Kidney capillary endothelial cell (primary cell): ENCODE data around the gene CENPM.
A peak's percentile ranks its signal among the peaks of the same experiment; 100 is the strongest.

Source experiments
- DNase-seq: peaks from one replicate; pipeline ENCODE4 v3.0.0-alpha.2; 2018; ENCODE audit warnings: low spot score

Gene CENPM

DNA sequence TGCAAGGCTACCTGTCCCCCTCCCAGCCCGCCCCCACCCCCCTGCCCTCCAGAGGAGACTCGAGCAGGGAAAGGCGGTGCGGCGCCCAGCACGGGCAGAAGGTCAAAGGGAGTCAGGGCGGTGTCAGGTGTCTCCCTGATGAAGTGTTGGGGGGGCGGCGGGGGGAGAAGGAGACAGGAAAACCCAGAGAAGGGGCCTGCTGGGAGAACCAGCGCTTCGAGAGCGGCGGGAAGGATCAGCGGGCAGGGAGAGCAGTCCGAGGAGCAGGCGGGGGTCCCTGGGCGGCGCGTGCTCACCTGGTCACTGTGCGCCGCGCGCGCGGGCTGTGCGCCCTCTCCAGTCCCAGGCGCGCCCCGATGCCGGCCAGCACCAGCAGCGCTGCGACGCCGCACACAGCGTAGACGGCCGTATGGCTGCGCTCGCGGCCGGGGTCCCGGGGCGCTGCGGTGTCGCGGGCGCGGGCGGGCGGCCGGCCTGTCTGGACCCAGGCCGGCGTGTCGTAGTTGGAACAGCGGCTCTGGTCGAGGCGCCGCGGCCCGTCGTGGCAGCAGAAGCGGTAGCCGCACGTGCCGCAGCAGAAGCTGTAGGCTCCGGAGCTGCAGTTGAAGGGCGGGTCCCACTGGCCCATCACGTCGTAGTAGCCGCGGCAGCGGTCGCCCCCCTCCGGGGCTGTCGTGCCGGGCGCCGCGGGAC, 33.0 kb downstream of the CENPM start:
- DNase-seq = no peak

DNA sequence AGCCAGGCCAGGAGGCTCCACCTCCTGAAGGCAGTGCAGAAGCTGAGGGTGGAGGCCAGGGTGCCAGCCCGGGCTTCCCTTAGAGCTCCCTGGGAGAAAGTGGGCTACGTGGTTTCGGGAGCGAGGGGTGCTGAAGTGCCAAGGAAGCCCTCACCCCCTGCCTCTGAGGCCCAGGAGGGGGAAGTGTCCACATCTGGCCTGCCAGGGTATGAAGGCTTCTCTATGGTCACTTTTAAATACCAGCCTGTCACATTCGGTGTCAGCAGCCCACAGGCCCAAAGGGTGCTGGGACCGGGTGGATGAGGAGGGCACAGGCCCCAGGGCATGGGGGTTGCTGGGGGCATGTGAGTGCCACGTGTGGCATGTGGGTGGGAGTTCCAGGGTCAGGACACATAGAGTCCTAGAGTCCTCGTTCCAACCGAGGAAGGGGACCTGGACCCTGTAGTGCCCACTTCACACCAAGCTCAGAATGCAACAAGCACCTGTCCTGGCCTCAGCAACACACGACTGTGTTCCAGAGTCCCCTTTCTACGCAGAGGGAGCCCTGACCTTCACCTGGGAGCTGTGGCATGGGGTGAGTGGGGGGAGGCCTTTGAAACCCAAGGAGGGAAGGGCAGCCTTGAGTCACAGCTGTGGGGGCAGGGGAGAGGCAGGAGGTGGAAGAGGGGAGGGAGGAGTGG, 33.8 kb downstream of the CENPM start:
- no peak for DNase-seq

DNA sequence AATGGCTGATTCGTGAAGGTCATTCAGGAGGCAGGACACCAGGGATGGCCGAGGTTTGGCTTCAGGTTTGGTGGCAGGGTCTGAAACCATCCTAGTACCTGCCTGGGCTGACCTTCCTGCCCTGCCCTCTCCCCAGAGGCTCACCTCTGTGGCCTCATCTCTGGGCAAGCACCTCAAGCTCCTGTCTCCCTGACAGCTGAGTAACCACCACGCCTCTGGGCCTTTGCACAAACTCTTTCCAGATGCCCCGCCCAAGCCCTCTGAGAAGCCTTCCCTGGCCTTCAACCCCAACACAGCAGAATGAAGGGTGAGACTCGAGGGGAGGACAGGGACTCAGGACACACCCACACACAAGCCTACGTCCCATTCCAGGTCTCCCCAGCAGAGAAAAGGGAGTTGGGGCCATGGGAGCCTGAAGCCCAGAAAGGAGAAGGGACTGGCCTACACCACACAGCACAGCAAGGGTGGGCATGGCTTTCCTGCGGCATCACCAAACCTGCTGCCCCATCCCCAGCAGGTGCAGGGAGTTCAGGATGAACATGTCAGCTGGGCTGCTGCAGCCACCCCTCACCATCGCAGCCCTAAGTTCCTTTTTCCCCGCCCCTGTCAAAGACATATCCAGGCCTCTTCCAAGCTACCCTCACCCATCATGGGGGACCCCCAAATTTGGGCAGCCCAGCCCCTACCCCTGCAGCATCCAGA, 34.5 kb downstream of the CENPM start:
- no peak for DNase-seq

DNA sequence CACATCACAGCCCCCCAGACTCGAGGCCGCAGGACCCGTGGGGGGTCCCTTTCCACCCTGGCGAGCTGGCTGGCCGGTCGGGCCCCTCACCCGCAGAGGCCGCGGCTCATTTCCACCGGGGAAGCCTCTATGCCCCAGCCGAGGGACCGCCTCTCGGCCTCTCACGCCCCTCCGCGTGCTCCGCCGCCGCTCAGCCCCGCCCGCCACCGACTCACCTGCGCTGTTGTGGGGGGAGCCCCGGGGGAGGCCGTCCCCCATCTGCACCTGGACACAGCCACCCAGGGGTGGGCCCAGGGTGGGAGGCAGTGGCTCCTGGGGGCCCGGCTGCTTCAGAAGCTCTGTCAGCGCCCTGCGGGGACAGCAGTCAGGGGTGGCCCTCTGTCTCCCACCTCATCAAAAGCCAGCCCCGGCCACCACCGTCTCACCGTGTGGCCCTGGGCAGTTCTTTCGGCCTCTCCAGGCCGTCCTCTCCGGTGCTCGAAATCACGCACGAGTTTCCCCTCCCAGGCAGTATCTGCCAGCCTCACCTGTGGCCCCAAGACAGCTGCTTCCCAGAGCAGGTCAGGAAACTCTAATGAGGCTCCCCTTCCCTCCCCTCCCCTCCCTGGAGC, 35.8 kb downstream of the CENPM start:
- no peak for DNase-seq

DNA sequence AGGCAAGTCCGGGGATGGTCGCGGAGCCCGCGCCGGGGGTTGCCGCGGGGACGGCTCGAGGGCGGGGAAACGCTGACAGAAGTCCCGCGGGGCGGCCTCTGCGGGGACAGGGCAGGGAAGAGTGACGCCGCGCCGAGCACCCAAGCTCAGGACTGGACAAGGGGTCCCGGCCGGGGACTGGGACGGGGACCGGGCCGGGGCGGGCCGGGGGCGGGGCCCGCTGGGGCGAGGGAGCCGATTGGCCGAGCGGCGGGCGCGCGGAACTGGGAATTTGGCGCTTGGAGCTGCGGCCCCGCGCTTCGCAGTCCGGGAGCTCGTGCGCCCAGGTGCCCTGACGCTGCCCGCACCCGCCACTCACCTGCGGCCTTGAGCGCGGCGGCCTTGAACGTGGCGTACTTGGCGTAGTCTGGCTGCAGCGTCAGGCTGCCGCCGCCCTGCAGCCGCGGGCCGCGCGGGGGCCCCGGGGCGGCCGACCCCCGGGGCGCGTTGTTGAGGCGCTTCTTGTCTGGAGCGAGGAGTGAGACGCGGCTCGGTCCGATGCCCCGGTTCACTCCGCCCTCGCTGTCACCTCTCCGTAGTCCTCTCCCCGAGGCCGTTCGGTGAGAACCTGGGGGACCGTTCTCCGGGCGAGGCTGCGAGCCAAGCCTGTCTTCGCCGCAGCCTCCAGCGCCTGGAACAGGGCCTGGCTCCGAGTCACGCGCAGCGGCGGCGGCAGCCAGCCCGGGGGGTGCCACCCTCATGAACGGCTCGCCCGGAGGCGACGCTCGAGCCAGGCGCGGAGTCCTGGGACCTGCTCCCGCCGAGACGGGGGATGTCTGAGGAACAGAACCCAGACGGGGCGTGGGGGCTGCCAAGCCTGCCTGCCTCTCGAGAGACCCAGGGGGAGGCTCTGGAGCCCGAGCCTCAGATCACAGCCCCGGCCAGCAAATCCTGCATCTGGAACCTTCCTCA, 36.6 kb downstream of the CENPM start:
- DNase-seq = no peak

DNA sequence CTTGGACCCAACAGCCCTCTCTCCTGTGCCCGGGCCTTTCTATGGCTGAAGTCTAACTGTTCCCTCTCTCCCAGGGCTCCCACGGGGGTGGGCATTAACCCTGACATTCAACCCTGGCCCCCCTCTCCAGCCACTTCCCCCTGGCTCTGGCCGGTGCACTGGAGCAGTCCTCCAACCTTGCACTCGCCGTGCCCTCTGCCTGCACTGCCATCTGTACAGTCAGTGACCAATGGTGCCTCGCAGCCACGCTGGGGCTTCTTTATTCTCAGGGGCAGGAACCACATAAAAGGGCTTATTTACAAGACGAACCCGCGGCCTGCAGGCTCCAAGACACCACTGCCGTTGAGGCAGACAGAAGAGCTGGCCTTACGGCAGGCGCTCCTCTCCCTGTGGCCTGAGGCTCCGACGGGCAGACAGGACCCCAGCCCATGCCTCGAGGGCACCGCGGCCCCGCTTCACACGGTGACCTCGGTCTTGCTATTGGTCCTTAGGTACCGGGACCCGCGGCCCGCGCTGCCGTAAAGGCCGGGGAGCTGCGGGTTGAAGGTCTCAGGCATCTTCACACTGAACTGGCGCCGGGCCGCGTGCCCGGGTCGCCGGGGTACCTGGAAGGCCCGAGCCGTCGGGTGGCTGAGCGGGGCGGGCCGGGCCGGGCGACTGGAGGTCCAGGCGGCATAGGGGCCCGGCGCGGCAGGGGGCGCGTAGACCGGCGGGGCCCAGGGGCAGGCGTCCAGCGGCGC, 37.5 kb downstream of the CENPM start:
- no peak for DNase-seq

DNA sequence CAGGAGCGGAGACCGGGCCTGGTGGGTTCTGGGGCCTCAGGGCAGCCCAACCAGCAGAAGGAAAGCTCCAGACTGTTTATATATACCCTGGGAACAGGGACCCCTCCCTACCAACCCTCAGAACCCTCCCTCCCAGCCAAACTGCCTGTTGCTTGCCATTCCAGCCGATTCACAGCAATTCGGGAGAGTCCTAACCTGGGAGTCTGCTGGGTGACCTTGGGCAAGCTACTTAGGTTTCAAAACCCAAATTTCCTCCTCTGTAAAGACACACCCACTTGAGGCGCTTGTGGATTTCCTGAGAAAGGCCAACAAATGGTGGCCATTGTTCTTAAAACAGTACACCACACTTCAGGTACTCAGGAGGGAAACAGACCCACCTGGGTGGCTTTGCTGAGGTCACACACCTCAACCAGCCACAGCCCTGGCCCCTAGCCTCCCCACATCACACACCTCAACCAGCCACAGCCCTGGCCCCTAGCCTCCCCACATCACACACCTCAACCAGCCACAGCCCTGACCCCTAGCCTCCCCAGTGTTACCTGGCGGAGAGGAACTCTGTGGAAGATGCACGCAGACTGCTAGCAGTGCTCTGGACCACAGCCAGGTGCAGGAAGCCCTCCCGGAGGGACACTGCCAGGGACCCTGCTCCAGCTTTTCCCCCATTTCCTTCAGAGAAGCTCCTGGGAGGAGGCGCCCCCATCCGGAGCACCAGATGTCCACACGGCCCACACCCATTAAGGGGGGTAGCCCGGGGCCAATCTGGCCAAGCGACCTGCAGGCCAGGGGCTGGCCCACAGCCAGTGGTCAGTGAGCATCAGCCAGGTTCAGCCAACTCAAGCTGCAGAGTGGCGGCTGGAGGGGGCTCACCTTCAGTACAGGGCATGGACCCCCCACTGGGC, 38.3 kb downstream of the CENPM start:
- DNase-seq = no peak

DNA sequence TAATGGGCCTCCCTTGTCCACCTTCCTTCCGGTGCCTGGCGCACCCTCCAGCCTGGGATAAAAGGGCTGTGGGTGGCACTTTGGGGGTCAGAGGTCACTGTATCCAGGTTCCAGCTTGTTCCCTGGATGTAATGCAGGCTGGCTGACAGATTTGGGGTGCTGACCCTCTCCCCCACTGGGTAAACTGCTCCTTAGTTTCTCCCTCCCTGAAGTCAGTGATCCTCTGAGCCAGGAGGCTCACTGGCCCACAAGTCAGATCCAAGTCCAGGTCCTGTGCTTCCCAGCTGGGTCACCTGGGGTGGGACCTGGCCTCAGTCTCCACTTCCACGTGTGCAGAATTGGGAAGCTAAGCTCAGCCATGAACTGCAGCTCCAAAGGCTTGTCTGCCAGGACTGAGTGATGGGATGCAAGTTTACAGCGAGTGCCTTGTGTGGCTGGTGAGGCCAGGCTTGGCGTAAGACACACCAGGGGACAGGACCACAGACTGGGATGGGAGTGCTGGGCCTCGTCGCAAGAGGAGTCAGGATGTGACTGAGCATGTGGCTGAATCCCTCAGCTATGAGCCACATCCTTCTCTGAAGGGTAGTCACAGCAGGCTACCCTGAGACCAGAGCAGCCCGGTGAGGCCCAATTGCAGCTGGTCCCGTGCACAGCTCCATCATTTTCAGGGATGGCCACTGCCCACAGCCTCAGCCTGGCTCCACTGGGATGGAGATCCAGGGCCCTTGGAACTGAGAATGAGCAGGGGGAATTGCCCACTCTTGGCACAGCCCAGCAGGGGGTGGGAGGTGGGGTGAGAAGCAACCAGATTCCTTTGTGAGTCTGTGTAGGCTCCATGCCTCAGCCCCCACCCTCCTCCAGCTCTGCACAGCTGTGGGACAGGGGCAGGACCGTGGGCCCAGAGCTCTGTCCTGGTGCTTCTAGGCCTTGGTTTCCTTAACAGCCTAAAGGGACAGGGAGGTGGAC, 39.2 kb downstream of the CENPM start:
- peak; percentile 82 for DNase-seq

DNA sequence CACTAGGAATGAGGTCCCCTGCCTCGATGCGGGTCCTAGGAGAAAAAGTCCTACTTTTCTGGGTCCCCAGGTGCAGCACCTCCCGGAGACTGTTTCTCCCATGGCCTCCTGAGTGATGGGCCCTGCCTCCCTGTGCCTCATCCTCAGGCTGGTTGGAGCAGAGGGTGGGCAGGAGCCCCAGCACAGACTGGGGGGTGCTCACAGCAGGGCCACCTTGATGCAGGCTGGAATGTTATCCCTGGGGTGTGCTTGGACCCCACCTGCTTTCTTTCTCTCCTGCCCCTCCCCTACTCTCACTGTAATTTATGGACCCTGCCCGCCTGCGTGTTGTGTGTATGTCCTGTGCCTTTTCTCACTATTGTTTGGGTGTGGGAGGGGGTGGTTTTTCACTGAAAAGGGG, 40.1 kb downstream of the CENPM start:
- DNase-seq = no peak

DNA sequence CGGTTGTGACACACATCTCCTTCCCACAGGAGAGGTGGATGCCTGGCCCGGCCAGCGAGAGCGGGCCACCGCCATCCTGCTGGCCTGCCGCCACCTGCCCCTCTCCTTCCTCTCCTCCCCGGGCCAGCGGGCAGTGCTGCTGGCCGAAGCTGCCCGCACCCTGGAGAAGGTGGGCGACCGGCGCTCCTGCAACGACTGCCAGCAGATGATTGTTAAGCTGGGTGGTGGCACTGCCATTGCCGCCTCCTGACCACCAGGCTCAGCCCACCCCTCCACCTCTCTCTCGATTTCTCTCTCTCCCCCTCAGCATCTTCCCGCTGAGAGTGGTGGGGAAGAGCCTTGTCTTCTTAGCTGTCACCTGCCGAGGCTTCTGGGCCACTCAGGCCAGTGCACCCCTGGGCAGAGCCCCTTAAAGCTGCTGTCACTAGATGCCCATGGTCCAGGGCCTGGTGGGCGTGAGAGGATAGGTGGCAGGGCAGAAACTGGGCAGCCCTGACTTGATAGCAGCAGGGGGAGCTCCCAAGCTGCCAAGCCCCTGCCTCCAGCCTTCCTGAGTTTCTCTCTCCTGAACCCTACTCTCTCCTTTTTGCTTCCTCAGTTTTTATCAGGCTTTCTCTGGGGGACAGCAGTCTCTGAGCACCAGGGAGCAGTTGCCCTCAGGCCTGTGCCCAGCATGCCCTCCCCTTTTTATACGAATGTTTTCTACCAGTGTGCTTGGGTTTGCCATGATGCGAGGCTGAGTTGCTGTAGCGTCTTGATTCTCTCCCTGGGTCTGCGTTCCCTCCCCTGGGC, 41.3 kb downstream of the CENPM start:
- no peak for DNase-seq

DNA sequence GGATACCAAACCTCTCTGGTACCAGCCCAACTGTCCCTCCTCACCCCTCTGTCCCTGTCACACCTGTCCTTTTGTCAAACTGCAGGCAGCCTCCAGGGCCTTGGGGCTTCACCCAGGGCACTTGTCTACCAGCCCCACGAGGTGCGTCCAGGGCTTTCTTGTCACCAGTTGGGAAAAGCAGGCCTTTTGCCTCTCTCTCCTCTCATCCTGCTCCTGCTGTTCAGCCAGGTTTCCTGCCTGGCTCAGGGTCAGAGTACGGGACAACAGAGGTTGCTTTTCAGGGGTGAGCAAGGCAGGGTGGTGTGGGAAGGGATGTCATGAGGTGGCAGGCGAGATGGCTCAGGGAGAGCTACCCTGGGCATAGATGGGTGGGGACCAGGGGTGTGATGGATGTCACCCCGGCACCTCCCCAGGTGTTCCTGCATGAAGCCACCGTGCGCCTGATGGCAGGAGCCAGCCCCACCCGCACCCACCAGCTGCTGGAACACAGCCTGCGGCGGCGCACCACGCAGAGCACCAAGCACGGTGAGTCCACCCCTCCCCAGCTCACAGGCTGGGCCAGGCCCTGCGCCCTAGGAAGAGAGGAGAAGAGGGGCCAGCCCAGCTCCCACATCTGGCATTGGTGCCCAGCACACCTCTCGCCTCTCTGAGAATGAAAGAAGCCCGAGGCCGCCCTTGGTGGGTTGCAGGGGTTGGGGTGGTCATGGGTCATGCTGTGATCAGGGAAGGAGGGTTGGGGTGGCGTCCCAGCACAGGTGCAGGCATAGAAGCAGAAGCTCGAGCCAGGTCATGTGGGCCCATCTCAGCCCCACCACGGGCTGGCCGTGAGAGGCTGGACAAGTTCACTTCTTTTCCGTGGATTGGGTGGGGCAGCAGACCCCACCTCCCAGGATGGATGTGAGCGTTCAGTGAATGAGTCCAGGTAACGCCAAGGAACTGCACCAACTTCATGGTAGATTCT, 42.2 kb downstream of the CENPM start:
- no peak for DNase-seq

DNA sequence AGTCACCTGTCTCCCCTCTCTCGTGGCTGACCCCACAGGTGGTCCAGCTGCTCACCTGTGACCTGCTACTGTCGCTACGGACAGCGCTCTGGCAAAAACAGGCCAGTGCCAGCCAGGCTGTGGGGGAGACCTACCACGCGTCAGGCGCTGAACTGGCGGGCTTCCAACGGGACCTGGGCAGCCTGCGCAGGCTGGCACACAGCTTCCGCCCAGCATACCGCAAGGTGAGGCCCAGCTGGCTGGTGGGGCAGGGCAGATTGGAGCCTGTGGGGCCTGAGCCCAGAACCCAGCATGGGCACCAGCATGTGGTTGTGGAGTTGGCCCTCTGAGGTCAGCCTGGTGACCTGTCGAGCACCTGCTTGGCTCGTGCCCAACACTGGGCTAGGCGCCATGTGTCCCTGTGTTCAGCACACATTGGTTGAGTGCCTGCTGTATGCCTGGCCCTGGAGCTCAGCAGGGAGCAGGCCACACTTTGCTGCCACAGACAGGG, 44.0 kb downstream of the CENPM start:
- DNase-seq = no peak

DNA sequence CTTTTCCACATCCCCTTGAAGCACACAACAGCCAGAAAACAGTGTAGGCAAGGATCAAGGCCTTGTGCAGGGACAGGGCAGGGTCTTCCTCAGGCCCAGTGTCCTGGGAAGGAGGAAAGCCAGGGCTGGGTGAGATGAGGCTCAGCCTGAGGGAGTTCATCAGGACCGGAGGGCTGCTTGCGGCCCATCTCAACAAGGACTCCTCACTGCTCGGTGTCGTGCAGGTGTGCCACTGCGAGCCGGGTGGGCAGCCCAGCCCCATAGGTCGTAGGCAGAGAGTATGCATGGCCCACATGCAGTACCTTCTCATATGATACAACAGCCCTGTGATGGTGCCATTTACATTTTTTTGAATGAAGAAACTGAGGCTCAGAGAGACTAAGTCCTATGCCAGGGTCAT, 44.9 kb downstream of the CENPM start:
- DNase-seq = no peak

DNA sequence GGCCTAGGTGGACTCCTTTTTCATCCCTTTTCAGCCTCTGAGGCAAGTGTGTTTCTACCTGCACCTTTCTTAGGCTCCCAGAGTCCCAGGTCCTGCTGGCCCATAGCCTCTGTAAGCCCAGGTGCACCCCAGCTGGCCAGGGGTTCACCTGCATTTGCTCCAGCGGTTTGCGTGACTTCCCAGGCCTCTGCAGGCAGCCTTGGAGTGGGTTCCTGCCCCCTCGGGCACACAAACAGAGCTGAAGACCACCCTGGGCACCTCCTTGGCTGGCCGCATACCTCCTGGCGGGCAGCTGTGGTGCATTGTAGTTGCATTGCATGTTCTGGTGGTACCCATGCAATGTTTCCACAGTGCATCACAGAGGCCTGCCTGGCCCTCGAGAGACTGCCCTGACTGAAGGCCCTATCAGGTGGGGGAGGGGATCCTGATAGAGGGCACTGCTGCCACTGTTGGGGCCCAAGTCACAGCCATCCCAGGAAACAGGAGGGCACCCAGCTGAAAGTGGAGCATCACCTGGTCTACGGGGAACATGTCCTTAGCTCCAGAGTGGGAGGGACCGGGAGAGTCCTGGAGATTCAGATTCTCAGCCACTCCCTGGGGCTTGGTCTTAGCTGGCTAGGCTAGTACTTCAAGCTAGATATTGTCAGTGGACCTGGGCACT, 46.2 kb downstream of the CENPM start:
- DNase-seq = no peak

DNA sequence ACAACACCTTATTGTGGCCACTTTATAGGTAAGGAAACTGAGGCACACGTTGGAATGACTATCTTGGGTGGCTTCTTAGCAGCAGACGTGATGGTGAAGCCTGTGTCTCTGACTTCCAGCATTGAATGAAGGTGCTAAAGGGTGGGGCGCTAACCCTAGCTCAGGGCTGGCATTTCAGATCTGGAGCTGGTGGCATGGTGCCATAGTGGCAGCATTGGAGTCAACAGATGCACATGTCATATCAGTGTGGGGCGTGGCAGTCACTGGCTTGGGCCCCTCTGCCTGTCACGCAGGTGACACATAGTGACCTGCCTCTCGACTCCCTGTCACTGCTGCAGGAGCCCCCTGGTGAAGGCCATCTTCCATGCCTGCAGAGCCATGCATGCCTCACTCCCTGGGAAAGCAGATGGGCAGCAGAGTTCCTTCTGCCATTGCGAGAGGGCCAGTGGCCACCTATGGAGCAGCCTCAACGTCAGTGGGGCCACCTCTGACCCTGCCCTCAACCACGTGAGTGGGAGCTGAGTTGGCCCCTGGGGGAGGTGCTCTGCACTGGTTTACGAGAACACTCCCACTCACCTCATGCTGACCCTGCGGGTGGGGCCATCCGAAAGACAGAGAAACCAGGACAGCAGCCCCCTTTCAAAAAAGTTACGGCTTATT, 46.8 kb downstream of the CENPM start:
- DNase-seq = no peak

DNA sequence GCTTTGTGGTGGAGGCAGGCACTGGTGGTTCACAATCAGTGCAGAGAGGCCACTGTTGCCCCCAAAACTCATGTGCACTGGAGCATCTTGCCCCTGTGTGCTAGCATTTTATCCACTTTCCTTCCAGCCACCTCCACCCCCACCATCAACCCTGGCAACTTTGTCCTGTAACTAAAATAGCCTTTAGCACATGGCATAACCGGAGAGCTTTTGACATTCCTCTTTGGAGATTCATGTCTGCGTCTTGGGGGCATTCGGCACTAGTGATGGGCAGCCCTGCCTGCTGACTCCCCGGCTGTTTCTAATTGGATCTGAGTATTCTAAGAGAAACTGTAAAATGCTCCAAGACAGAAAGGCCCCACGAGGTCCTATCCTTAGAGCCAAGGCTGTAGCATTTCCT, 47.8 kb downstream of the CENPM start:
- DNase-seq = no peak
